Heart left ventricle (tissue), 16 donors: ENCODE results near the gene ASB12. TPM values are rescaled to one million over a fixed set of nuclear protein-coding genes. Genes with fewer than 3 reads are reported as not detected.
A peak's percentile ranks its signal among the peaks of the same experiment; 100 is the strongest.
"Not testable (repeated sequence)": the region's sequence is repeated elsewhere in the genome, so short reads cannot be mapped to it uniquely, and the experiment has no call there.

Experiments used
- ATAC-seq, 4 donors: fragments of 200-7000 bp; cut with Tn5 transposase; one replicate each; pipeline ENCODE4 v1.9.1; 2020 to 2022; ENCODE audit warnings: moderate library complexity in 4 of 4, mild to moderate bottlenecking in 3 of 4, moderate number of reproducible peaks in 1 of 4
- DNase-seq, 5 donors: peaks; one replicate each; pipeline ENCODE4 v3.0.0-alpha.2; 2020
- H3K27ac ChIP-seq, 12 donors: fragments of 200-600 bp; sonication (generic) in 4 of 12; one replicate each; pipeline versions ENCODE4 v1.5.0 to v1.8.0; 2016 to 2022; ENCODE audit warnings: mild to moderate bottlenecking in 2 of 12
- H3K27me3 ChIP-seq, 9 donors: fragments of 200-600 bp; sonication (generic) in 2 of 9; one replicate each; pipeline versions ENCODE4 v1.5.1 to v1.8.0; 2016 to 2022; ENCODE audit warnings: mild to moderate bottlenecking in 3 of 9
- H3K36me3 ChIP-seq, 9 donors: fragments of 200-600 bp; sonication (generic) in 2 of 9; one replicate each; pipeline versions ENCODE4 v1.5.0 to v1.8.0; 2018 to 2022; ENCODE audit warnings: mild to moderate bottlenecking in 2 of 9
- H3K4me1 ChIP-seq, 12 donors: fragments of 200-600 bp; sonication (generic) in 4 of 12; one replicate each; pipeline versions ENCODE4 v1.5.0 to v1.8.0; 2016 to 2022; ENCODE audit warnings: mild to moderate bottlenecking in 3 of 12
- H3K4me3 ChIP-seq, 12 donors: fragments of 200-600 bp; sonication (generic) in 4 of 12; one replicate each; pipeline versions ENCODE4 v1.5.0 to v1.8.0; 2017 to 2022; ENCODE audit warnings: mild to moderate bottlenecking in 9 of 12, moderate library complexity in 4 of 12
- H3K9me3 ChIP-seq, 12 donors: fragments of 200-600 bp; sonication (generic) in 4 of 12; one replicate each; pipeline versions ENCODE4 v1.5.0 to v1.8.0; 2016 to 2022; ENCODE audit warnings: mild to moderate bottlenecking in 1 of 12
- POLR2A ChIP-seq, 2 donors: fragments of 450-650 bp; IDR thresholded peaks; one replicate each; pipeline ENCODE4 v1.6.1; 2017; ENCODE audit warnings: antibody characterized with exemption in 2 of 2, mild to moderate bottlenecking in 2 of 2, moderate library complexity in 2 of 2
- WGBS, 4 donors: extraction: QIAGEN DNeasy Blood & Tissue Kit in 2 of 4; methylation state at CpG; one replicate each; pipeline versions ENCODE4 v1.1.5 to v1.1.7; 2013 to 2018; 5-methylcytosine and 5-hydroxymethylcytosine counted together
- intact Hi-C, 10 donors: fragments of 100-400 bp; cut with DNase I; formaldehyde crosslinking; loops; one replicate each; pipeline versions ENCODE4 v1.11.1 to v1.14.2; 2022
- polyA plus RNA-seq, 2 donors: library from polyadenylated mRNA; stranded (reverse); fragments of 200-250 nt; gene quantifications; one replicate each; pipeline ENCODE4 v1.2.3, GENCODE V29; 2013
- total RNA-seq, 9 donors: library from RNA; depleted of rRNA in 2 of 9; stranded (reverse); fragments of >200 nt in 2 of 9; fragmentation: NEBNext Ultra II Directional in 3 of 9; extraction: Animal tissue kit (Norgen Biotek cat#: 25700) in 3 of 9; gene quantifications; one replicate each; pipeline versions ENCODE4 v1.1.0 to v1.2.4, GENCODE V29; 2016 to 2023
- TF ChIP-seq, protein P1 (sequence below), 12 donors: fragments of 200-600 bp; sonication (generic) in 4 of 12; IDR thresholded peaks; one replicate each; pipeline versions ENCODE4 v1.5.0 to v1.8.0; 2018 to 2022; ENCODE audit warnings: antibody characterized with exemption in 12 of 12, mild to moderate bottlenecking in 5 of 12
- donor health status: ischemic (EF 13 %, LVEDD 7.1; RV severe dilation, severe dysfunction).
- donor health status: healthy with polysubstance abuse.
- donor health status: DM: no; HTN: yes; CAD: no.
- donor health status: DM: no; HTN: no; CAD: no.
- donor health status: ischemic (EF 25% LVEDD 6.9; RV normal size, moderate dysfunction).
- donor health status: ischemic (EF 25% LVEDD 5.7; RV mildly dilated, moderate dysfunction).
- donor health status: healthy.
- donor health status: DM: yes; HTN: yes; CAD: no.
- donor health status: ischemic (EF 35%, LVEDD 5.7; RV mildly dilated, moderate dysfunction).
- donor health status: nonischemic (EF 11% LVEDD 7.7; RV severe dilation, severe dysfunction).
- donor health status: DM: yes; HTN: yes; CAD: no.
- donor health status: PGD.
- donor health status: ischemic (EF 29% LVEDD 5.4; RV normal size, mild dysfunction).
- donor health status: nonischemic (EF 23%, LVEDD 6.1; RV moderate dilation, normal function).

The ASB12 gene
- total and polyA plus RNA-seq, 11 donors = 1.4 to 5.1 (median 3.0) TPM

DNA sequence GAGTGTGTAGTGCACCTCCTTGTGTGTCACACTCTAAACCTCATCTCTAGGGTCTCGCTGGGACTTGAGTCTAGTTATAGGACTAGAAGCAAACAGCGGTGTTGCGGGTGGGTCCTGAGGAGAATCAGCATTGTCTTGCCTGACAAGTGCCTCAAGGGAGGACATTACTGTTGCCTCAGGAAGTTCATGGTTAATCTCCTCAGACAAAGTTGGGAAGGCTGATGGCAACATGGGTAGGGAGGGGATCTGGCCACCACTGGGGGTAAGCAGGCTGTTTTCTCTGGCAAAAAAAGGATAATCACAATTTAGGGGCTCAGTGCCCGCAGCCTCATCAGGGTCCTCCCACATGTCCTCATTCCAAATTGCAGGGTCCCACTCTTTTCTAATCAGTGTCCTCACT lies 12.4 kb downstream of the ASB12 start:
- 87 to 96% (median 92%) methylated on average over 4 of the region's 4 CpGs for WGBS, 4 donors
- peaks cover 0 to 3% (median 0%) of the 10 kb centered on the region in 9 donors for H3K27me3 ChIP-seq
- TF ChIP-seq, protein P1, sequence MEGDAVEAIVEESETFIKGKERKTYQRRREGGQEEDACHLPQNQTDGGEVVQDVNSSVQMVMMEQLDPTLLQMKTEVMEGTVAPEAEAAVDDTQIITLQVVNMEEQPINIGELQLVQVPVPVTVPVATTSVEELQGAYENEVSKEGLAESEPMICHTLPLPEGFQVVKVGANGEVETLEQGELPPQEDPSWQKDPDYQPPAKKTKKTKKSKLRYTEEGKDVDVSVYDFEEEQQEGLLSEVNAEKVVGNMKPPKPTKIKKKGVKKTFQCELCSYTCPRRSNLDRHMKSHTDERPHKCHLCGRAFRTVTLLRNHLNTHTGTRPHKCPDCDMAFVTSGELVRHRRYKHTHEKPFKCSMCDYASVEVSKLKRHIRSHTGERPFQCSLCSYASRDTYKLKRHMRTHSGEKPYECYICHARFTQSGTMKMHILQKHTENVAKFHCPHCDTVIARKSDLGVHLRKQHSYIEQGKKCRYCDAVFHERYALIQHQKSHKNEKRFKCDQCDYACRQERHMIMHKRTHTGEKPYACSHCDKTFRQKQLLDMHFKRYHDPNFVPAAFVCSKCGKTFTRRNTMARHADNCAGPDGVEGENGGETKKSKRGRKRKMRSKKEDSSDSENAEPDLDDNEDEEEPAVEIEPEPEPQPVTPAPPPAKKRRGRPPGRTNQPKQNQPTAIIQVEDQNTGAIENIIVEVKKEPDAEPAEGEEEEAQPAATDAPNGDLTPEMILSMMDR (IDR thresholded peaks at IDR 0.05) = no peak
- TF ChIP-seq POLR2A (IDR thresholded peaks at IDR 0.05) = no peak
- H3K4me1 ChIP-seq = no peaks in the 10 kb centered on the region
- no peak for DNase-seq
- no peak overlapping the region for H3K27ac ChIP-seq
- no peaks in the 10 kb centered on the region for H3K36me3 ChIP-seq
- intact Hi-C loops = no loop called here
- no peak for ATAC-seq
- no peaks in the 10 kb centered on the region for H3K9me3 ChIP-seq
- H3K4me3 ChIP-seq = no peak overlapping the region

DNA sequence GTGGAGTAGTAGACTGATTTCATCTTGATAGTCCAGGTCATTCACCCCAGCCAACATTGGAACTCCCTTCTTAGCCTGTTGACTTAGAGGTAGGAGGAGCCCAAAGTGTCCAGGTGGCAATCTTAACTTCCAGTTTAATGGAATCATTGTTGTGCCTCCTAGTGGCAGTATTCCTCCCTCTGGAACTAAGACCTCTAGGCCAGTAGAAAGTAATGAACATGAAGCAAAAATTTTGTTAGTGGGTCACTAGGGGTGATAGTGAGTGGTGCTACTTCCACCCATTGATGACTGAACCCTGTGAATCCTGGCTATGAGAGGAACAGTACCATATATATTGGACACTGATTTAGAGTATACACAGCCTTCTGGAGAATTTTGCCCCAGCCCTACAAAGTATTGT lies 16.4 kb downstream of the ASB12 start:
- H3K27me3 ChIP-seq, H3K9me3 ChIP-seq, H3K4me1 ChIP-seq, intact Hi-C loops, H3K4me3 ChIP-seq, ATAC-seq, H3K27ac ChIP-seq, H3K36me3 ChIP-seq, DNase-seq: not testable (repeated sequence)

DNA sequence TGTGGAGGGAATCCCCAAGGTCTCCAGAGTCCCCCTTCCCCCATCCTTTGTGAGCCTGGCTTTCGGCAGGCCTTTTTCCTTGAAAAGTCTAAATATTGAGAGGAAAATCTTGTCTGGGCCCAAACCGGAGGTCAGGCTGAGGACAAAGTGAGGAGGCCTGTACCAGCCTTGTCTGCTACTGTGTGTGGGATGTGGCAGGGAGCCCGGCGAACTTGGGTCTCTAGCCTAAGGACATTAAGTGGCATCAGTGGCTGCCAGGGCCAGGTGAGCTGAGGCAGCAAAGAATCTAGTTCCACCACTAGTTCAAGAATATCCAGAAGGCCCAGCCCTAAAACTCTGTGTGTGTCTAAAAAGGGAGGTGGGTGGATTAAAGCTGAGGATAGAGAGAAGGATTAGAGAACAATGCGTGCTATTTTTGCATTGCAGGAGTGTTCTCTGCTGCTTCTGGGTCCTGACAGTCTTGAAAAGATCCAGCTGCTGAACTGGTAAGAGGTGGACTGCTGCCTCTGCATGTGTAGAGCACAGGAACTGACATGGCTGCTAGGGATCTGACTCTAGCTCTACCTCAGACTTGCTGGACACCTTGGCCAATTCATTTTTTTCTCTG lies 23.7 kb downstream of the ASB12 start:
- peaks cover 0 to 34% (median 10%) of the 10 kb centered on the region in 12 donors for H3K4me1 ChIP-seq
- no peaks in the 10 kb centered on the region for H3K36me3 ChIP-seq
- peaks cover 0 to 3% (median 0%) of the 10 kb centered on the region in 9 donors for H3K27me3 ChIP-seq
- peak overlapping the region; percentile 19 to 97 (median 72) for H3K4me3 ChIP-seq
- DNase-seq (peak in 3 of 5 donors; percentile 15 to 47 (median 20)), ATAC-seq (peak in 1 of 4 donors; percentile 8)
- 14 to 56% (median 31%) methylated on average over 5 of the region's 5 CpGs for WGBS, 4 donors
- H3K9me3 ChIP-seq = no peaks in the 10 kb centered on the region
- peak overlapping the region; percentile 82 to 98 (median 91) for H3K27ac ChIP-seq
- intact Hi-C loops = loop anchor here in 3 of 10 donors (5.0 to 10.0 kb wide), 4 partner anchors 112 to 854 kb away; partner anchors contain the start of genes MTMR8 (in 1 of the 3) and SPIN4 (in 1 of the 3)
- TF ChIP-seq, protein P1 (IDR thresholded peaks at IDR 0.05) = no peak
- TF ChIP-seq POLR2A (IDR thresholded peaks at IDR 0.05) = no peak

DNA sequence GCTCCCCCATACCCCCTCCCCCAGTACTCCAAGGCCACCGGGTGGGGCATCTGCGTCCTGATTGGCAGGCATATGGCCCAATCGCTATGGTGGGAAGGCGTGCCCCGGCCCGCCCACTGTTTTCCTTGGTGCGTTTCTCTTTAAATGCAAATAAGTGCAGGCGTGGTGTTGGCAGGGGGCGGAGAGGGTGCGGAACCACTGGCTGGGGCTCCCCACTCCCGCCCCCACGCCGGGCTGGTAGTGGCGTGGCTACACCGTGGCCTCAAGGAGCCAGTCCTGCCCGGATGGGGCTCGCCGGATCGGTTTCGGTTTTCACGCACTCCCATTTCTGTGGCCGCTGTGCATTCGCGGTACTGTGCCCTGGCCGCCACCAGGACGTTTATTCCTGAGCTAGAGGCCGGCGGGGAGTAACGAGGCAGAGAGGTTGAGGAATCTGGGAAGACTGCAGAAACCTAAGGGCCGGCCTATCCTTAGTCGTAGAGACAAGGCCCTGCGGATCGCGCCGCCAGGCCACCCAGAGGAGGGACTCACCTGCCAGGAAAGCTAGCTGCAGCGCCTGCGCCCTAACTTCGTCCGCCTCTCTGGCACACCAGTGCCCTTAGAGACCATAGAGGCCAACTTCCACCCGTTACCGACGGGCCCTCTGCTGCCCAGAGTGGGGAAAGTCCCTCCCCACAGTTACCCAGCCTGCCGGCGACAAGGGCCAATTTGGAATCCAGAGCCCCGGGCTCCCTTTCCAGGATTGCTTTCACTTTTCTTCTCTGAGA lies 24.5 kb downstream of the ASB12 start:
- no peaks in the 10 kb centered on the region for H3K9me3 ChIP-seq
- TF ChIP-seq POLR2A (IDR thresholded peaks at IDR 0.05) = peak in 1 of 2 donors; percentile 69
- TF ChIP-seq, protein P1 (IDR thresholded peaks at IDR 0.05) = peak in 3 of 12 donors; percentile 11 to 27 (median 15)
- peaks cover 0 to 34% (median 10%) of the 10 kb centered on the region in 12 donors for H3K4me1 ChIP-seq

More for the DNA sequence above, 24.5 kb downstream of the ASB12 start:
- intact Hi-C loops = loop anchor here in 3 of 10 donors (5.0 to 10.0 kb wide), 4 partner anchors 111 to 854 kb away; partner anchors contain the start of genes MTMR8 (in 1 of the 3) and SPIN4 (in 1 of the 3)
- 1 to 42% (median 12%) methylated on average over 37 to 45 of the region's 45 CpGs for WGBS, 4 donors
- Histone ChIP-seq H3K36me3 (no peaks in the 10 kb centered on the region), H3K27me3 (peaks cover 0 to 3% (median 0%) of the 10 kb centered on the region in 9 donors), H3K4me3 (peak overlapping the region; percentile 19 to 97 (median 72)), H3K27ac (peak overlapping the region; percentile 82 to 98 (median 91))
- ATAC-seq = peak; percentile 92 to 96 (median 94)
- peak; percentile 92 to 95 (median 93) for DNase-seq
